Left renal pelvis (tissue), 4 donors: ENCODE measurements around the gene ZNF536. TPM values are rescaled to one million over a fixed set of nuclear protein-coding genes. Genes with fewer than 3 reads are reported as not detected.
"Not testable (repeated sequence)": the region's sequence is repeated elsewhere in the genome, so short reads cannot be mapped to it uniquely, and the experiment has no call there.

Experiments used
- DNase-seq, 4 donors: peaks; one replicate each; pipeline ENCODE4 v3.0.0-alpha.2; 2013; ENCODE audit warnings: low read depth in 4 of 4, low spot score in 3 of 4
- polyA plus RNA-seq, 4 donors: library from polyadenylated mRNA; unstranded; fragments of 120-200 nt; gene quantifications; one replicate each; pipeline ENCODE4 v1.2.1, GENCODE V29; 2013; ENCODE audit not compliant: insufficient read length in 4 of 4

Gene ZNF536
- polyA plus RNA-seq, 4 donors: 0.41 to 4.6 (median 3.1) TPM

DNA sequence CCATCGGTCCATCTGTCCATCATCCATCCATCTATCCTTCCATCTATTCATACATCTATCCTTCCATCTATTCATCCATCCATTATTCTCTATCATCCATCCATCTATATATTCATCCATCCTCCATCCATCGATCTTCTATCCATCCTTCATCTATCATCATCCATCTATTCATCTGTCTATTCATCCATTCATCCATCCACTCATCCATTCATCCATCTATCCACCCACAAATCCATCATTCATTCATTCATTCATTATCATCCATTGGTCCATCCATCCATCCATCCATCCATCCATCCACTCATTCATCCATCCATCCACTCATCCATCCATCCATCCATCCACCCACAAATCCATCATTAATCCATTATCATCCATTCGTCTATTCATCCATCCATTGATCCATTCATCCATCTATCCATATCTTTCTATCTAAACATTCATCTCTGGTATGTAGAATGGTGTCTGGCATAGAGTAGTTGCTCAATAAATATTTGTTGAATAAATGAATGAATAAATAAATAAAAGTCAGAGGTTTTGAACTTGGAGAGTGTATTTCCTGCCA is 36.6 kb downstream of the ZNF536 start:
- no peak for DNase-seq

DNA sequence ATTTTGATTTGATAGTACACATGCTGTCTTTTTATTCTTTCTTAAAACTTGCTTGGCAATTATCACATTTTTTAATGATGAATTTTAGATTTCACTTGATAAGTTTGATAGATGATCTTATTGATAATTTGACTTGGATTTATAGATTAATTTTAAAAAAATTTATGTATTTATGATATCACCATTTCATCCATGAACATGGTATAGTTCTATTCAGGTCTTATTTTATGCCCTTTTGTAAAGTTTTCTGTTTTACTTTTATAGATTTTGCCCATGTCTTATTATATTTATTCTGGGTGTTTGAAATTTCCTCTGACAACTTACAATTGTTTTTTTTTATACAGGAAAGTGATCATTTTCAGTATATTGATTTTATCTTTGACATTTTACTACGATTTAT is 39.5 kb downstream of the ZNF536 start:
- no peak for DNase-seq

DNA sequence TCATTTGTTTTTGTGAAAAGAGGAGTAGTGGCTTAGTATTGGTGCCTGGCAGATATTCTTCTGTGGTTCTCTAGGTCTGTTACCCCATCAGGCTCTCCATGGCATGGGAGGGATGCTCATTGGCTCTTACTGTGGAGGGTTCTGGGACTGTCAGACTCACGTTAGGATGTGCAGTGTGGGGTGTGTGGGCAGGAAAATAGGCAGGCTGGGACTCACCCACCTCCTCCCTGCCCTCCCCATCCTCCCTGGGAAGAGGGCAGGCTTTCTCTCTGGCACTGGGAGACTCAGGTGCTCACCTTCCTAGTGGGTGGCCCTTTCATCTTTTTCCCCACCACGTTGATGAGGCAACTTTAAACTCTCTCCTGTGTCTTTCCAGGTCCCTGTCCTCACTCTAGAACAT is 44.2 kb downstream of the ZNF536 start:
- no peak for DNase-seq

DNA sequence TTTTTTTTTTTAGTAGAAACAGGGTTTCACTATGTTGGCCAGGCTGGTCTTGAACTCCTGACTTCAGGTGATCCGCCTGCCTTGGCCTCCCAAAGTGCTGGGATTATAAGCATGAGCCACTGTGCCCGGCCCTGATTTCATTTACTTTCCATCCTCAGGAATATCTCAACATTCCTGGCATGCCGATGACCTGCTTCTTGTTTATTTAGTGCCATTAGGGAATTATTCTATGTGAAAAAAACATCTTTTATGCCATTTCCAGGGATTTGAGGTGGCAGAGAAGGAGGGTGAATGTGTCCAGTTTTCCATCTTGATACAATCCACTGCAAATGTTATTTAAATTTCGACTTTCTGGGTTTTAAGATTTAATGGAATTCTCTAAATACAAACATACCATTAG is 45.0 kb downstream of the ZNF536 start:
- DNase-seq: not testable (repeated sequence)

DNA sequence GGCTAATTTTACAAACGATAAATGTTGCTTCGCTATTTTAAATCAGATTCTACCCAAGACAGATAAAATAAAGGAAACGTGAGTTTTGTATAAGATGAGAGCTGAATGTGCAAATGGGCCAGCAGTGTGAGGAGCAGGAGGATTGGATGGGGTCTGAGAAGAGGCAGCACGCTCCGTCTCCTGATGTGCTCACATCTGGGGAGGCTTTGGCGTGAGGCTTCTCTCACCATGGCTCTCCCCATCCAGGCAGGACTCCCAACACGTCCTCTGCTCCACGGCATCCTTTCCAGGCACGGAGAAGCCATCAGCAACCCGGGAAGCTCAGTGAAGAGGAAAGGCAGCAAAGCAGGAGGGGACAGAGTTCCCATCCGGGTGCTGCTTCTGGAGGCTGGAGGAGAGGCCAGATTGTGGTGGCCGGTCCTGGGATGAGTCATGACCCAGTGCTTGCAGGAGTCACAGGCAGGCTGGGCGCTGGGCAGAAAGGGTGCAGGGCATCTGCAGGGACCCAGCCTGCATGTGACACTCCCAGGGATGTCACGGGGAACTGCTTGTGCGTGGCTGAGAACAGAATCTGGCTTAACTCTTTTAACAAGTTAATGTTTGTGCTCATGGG is 47.5 kb downstream of the ZNF536 start:
- no peak for DNase-seq

DNA sequence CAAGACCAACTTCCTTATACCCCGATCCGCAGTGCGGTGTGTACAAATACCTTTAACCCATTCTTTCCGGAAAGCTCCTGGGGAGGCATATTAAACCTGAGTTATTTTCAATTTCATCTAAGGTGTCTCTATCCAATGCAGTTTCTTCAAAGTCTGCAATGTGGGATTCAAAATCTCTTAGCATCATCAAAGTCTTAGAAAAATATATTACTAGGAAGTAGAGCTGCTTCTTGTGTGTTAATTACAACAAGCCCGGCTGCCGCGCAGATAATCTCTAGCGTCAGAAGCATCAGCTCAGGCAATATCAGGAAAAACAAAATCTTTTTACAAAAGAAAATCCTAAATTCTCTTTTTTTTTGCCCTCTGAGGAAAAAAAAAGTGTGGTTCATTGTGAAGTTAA is 48.1 kb downstream of the ZNF536 start:
- no peak for DNase-seq

DNA sequence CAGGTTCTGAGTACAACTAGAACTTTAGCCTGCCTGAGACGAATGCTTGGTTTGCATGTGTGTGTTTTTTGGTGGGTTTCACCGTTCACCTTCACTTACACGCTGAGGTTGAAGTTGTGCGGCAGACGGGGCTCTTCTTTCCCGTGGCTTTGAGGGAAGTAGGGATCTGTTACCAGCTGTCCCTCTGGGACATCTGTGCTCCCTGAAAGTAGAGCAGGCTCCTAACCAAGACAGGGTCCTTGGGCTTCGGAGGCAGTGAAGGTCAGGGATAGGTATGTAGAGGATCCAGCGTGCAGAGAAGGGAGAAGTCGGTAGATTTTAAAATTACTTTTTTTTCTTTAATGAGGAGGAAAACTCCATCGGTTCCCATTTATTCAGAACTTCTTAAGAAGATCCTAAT is 48.7 kb downstream of the ZNF536 start:
- no peak for DNase-seq

DNA sequence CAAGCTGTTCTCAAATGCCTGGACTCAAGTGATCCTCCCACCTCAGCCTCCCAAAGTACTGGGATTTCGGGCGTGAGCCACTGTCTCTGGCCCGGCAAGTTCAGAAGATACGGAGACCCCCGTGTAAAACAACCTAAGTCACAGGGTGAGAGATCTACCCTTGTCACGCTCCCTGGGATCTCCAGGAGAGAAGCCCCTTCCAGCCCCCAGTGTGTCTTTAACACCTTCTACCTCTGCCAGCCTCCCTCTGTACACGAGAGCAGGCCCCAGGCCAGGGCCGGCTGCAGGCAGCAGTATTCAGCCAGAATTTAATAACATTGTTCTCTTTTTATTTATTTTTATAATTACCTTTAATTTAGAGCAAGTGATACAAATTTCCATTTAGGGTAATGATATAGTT is 49.4 kb downstream of the ZNF536 start:
- DNase-seq: no peak

DNA sequence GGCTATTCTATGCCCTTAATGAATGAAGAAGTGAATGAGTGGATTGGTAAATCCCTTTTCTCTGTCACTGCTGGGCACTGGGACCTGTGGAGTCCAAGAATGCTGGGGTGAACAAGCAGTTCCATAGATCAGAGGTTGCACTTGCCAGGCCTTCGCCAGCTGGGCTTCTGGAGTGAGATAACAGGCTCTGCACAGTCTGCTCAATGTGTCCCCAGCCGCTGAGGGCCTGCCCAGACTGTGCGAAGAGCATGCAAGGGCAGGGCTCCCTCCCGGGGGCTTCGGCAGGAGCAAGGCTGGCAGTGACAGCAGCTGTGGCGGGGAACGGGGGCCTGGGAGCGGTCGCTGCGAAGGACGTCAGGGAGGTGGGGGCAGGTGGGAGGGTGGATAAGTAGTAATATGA is 51.3 kb downstream of the ZNF536 start:
- DNase-seq: no peak

DNA sequence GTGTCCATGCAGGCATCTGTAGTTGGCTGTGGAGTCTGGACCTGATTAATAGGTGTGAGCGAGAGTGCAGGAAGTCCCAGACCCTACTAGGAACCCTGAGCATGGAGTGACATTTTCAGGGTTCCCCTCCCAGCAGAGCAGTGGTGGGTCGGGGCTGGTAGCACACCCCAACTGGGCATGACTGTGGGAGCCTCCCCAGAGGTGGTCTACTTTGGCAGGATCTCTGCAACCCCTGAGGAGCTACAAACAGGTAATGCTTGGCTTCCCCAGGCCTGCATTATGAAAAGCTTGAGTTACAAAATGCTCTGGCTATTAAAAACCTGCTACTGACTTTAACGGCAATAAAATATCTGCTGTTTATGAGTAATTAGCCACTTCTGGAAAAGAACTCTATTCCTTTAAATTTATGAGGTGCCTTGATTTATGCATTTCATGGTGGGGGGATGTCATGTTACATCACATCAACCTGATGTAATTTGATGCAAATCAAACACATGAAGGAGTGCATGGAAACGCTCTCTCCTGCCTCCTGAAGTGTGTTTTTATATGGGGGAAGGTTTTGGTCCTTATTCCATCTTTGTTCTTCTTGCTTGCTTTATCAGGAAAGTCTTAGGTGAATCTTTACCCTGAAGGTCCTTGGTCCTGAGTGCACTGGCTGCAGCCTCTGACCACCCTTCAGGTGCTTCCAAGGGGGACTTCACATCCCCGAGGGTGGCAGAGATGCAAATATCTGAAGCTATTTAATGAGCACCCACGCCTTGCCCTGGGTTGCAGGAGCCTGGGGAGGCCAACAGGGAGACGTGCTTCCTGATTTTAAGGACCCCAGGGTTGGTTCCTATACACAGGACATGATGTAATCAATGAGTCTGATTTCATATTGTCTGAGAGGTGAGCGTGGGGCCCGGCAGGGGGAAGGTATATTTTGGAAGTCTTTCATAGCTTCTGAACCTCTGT is 54.0 kb downstream of the ZNF536 start:
- no peak for DNase-seq

DNA sequence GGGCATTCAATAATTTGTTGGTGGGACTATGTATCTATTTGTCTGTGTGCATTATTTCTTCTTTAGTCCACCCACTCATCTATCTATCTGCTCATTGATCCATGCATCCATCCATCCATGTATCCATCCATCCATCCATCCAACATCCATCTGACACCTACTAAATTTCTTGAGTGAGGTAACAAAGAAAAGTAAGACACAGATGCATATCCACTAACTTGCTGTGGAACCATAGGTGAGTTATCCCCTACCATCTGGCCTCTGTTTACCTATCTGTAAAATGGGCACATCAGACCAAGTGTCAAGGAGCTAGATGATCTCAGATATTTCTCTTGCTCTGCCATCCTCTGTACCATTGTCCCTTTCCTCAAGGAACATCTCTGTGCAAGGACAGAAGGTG is 54.7 kb downstream of the ZNF536 start:
- DNase-seq: no peak

DNA sequence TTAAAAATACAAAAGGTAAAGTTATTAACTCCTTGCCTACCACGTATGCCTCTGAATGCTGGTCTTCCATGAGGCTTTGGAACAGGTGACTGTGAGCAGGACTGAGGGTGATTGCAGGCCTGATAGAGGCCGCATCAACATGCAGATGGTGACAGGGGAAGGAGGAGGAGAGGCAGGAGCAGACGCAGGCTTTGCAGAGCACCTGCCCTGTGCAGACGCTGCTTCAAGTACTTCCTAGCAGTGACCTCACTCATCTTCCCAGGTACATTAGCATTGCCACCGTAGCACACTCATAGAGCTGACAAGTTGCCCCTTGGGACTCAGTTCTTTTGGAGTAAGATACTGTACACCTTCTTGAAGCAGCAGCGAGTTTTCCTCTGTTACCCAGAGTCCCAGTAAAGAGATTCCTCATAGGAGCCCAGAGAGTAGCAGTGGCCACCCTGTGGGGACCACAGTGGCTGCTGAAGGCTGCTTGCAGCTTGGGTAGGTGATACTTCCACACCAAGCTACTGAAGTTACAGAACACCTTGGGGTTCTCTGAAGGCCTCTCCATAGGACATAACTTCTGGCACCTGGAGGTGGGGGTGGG is 56.0 kb downstream of the ZNF536 start:
- DNase-seq: no peak

DNA sequence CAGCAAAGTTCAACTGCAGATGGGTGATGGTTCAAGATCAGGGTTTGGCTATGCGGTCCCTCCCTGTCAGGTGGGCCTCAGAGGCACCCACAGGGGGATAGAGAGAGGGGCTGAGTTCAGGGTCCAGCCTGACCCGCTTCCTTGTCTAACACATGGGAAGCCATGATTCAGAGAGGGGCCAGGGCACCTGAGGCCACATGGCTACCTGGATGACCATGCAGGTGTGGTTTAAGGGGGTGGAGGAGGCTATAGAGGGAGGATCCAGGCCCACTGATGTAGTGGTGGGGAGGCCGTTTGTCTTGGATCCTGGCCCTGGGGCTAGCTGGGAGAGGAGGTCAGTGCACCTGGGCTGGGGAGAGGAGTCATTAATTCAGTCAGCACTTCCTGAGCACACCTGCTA is 56.7 kb downstream of the ZNF536 start:
- DNase-seq: no peak

DNA sequence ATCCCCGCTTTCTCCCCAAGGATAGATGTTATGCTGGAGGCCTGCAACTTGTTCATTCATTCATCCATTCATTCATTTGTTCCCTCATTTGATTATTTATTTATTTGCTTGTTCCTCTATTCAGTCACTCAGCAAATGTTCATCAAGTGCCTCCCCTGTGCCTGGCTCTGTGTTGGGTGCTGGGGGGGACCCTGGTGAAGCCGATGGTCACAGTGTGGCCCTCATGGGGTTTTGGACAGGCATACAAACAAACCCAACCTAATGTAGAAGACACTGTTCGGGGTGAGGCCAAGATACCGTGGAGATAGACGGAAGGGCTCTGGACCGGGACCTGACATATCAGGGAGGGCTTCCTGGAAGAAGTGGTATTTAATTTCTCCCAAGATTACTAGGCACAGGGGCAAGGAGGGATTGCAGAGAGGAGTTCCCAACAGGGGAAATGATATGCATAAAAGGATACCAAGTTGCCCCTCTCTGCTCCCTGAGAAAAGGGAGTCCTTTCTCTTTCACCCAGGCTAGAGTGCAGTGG is 58.1 kb downstream of the ZNF536 start:
- no peak for DNase-seq

DNA sequence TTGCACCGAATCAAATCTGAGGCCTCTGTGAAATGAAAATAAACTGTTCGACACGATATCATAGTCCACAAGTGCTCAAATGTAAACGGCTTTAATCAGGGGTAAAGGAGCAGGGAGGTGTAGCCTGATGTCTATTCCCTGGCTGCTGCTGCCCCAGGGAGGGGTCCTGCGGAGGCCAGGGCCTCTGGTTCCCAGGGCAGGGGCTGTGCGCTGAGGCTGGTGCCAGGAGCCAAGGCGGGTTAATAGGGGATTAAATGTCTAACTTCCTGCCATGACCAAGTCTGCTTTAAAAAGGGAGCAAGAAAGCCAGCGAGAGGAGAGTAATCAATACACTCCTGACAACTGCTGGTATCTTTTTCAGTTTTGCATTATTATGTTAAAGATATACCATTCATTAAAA is 59.4 kb downstream of the ZNF536 start:
- no peak for DNase-seq

DNA sequence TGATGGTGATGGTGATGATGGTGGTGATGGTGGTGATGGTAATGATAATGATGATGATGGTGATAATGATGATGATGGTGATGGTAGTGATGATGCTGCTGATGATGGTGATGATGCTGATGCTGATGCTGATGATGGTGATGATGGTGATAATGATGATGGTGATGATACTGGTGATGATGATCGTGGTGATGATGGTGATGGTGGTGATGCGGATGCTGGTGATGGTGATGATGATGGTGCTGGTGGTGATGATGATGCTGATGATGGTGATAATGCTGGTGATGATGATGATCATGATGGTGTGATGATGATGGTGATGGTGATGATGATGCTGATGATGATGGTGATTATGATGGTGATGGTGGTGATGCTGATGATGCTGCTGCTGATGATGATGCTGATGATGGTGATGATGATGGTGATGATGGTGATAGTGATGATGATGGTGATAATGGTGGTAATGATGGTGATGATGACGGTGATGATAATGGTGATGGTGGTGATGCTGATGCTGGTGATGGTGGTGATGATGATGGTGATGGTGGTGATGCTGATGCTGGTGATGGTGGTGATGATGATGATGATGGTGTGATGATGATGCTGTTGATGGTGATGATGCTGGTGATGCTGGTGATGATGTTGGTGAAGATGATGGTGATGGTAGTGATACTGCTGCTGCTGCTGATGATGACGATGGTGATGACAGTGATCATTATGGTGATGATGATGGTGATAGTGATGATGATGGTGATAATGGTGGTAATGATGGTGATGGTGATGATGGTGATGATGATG is 62.8 kb downstream of the ZNF536 start:
- DNase-seq: no peak

DNA sequence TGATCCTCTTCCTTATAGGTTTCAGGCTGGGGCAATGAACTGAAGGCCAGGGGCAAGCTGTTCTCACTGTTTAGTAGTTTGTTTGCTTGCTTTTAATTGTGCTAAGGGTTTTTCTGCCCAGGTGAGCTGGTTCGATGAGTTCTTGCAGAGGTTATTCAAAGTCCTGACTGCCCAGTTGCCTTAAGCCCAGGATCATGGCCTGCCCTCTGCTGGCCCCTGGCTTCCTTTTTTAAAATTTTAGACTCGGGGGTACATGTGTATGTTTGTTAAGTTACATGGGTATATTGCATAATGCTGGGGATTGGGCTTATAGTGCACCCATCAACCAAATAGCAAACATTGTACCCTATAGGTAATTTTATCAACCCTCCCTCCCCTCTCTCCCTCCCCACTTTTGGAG is 65.7 kb downstream of the ZNF536 start:
- no peak for DNase-seq

DNA sequence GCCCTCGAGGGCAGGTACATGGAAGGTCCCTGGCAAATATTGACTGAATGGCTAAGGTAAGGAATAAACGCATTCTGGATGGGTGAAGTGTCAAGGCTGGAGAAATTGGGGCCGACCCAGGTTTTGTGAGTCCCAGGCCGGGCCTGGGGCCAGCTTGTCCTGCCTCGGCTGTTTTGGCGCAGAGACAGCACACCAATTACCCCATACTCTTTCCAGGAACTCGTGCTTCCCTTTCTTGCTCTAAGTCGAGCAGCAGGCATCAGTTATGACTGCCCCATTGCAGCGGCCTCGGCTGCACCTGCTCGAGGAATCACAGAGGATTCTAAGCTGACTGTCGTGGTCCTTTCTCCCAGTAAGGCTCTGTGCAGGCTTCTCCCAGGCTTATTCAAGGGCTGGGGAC is 67.1 kb downstream of the ZNF536 start:
- no peak for DNase-seq

DNA sequence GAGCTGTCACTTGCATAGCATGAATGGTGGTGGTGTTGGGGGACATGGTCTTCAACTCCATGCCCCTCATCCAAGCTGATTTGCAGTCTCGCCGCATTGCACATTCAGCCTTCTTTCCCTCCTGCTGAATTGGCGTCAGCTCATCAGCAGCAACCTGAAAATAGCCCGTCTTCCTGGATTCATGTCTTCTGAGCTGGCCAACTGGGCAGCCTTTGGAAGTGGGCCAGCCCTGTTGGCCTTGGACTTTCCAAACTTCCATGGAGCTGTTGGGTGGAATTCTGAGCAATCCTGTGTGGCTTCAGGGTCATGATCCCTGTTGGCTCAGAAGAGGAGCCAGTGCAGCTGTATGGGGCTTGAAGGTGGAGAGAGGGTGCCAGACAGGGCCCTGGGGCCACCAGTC is 68.8 kb downstream of the ZNF536 start:
- no peak for DNase-seq

DNA sequence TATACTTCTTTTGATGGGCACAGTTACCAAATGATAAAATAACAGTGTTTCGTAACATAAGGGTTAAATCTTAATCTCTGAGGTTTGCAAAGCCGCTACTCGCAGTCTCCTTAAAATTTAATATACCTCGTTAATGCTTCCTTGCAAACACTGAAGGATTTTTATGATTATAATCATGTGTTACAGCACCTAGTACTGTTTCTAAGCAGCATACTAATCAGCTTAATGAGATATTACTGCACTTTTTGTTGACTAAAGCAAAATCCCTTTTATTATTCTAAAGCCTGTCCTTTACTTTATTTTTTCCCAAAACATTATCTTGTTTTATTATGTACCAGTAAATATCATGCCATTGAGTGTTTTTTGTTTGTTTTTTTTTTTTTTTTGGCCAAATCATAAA is 70.5 kb downstream of the ZNF536 start:
- no peak for DNase-seq
